ENCODE measurements around the gene MROH9.

- TF ChIP-seq CTCF (IDR thresholded peaks at IDR 0.05; ENCODE audit: poor library complexity, severe bottlenecking) (no peak), EP300 (conservative IDR thresholded peaks at IDR 0.05; ENCODE audit: poor library complexity, severe bottlenecking) (no peak), POLR2AphosphoS5 (IDR thresholded peaks at IDR 0.05) (no peak), REST (IDR thresholded peaks at IDR 0.05; ENCODE audit: borderline replicate concordance) (no peak), RAD21 (conservative IDR thresholded peaks at IDR 0.05) (no peak), TAF1 (IDR thresholded peaks at IDR 0.05; ENCODE audit: low read depth) (no peak), SMC3 (conservative IDR thresholded peaks at IDR 0.05; ENCODE audit: poor library complexity) (no peak), MXI1 (conservative IDR thresholded peaks at IDR 0.05; ENCODE audit: poor library complexity, severe bottlenecking) (no peak)
Observed at GRCh38 chr1:170887726-170888125, 47.6 kb upstream of the MROH9 start.

Measured in neural cell (in vitro differentiated cells).